SIG-M5 treated with dmso at 0.1 percent for 504 hours (cell line): ENCODE data around the gene CHRNA4.

Source experiments
- DNase-seq: peaks from one replicate; lab custom pipeline; 2025; ENCODE audit not compliant: unreplicated experiment; lab: John Stamatoyannopoulos, UW

The CHRNA4 gene

DNA sequence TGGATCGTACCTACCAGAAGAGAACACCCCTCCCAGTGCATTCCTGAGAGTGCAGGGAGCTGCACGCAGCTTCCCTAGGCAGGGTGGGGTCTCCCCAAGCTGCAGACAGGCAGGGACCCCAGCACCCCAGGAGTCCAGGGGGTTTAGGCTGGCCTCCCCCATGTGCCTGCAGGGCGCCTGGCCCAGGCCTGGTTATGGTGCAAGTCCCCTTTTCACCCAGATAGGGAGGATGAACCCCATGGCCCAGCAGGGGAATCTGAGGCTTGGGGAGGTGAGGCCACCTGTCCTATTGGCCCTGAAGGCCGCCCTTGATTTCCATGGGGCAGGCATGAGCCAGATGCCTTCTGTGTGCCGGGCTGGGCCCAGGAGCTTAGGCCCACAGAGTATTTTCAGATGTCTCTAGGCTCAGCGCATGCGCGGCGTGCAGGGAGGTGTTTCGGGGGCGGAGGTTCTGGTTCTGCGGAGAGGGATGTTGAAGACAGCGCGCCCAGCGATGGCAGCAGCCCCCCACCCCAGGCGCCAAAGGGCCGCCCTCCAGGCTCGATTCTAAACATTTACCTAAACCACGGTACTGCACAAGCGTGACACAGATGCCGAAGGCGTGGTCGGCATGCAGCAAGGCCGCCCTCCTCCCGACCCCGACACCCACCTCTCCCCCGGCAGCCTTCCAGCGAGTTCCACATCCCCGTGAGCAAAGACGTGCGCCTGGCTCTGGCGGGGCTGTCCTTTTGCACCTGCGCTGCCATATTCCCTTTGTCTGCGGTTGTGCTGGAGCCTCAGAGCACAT lies 38.8 kb downstream of the CHRNA4 start:
- DNase-seq = no peak

DNA sequence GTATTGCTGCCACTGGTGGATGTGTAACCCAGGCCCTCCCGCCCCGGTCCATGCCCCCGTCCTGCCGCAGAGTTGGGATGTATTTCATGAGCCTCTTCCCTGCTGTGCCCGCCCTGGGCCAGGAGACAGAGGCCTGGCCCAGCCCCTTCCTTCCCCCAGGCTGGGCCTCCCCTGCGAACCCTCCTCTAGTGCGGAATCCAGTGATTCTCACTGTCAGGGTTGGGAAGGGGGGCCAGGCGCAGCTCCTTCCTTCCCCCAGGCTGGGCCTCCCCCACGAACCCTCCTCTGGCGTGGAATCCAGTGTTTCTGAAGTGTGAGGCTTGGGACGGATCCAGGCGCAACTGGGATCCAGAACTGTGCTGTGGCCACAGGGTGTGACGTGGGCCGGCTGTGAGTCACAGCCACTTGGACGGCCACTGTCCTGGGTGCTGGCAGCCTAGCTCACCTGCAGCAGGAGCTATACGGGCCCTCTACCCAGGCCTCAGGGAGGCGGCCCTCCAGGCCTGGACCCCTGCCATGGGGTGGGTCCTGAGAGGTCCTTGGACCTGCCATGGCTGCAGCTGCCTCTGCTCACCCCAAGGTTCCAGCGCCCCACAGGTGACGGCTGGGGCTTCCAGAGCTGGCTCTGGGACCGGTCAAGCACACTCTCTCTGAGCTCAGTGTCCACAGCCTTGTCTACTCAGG lies 39.9 kb downstream of the CHRNA4 start:
- DNase-seq = no peak

- DNase-seq = no peak
Measured at GRCh38 chr20:63320616-63321147, 40.5 kb downstream of the CHRNA4 start.

DNA sequence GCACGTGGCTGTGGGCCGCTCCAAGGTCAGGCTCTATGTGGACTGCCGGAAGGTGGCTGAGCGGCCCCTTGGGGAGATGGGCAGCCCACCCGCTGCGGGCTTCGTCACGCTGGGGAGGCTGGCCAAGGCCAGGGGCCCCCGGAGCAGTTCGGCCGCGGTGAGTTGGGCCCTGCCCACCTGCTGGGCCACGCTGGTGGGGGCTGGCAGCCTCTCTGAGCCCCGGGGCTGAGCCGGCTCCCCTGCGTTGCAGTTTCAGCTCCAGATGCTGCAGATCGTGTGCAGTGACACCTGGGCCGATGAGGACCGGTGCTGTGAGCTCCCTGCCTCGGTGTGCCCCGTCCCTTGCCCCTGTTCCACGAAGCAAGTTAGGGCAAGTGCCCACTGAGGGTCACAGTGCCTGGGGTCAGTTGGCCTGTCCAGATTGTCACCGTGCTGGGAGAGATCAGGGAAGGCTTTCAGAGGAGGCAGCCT lies 41.1 kb downstream of the CHRNA4 start:
- no peak for DNase-seq

DNA sequence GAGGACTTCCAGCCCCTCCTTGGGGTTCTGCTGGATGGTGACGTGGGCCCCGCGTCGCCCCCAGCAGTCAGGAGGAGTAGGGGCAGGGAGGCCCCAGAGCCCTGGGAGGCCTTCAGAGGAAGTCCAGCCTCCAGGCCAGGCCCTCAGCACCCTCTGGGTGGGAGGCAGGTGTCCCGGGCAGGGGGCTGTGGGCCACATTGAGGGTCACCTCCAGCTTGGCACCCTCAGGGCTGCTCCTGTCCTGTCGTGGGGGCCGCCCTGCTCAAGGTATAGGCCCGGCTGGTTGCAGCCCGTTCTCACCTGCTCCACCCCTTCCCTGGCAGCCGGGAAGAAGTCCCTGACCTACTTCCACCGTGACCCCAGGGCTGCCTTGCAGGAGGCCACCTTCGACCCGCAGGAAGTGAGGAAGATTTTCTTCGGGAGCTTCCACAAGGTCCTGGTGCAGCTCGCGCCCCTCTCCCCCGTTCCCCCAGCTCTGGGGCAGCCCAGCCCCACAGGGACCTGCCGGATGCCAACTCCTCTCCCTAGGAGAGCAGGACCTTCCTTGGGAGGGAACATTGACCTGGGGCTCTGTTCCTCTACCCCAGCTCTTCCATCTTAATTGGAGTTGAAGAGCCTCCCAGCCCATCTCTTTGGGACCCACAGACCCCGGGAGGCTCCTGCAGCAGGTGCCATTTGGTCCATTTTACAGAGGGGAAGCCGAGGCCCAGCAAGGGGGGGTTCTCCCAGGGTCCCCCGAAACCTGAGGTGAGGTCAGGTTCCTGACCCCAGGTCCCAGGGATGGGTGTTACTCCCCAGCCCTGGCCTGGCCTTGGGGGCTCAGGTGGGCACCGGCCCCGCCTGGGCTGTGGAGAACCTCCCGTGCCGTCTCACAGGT lies 41.7 kb downstream of the CHRNA4 start:
- no peak for DNase-seq

GRCh38 chr20:63318391-63319163 lies 42.6 kb downstream of the CHRNA4 start:
- no peak for DNase-seq

- DNase-seq = no peak
Measured at GRCh38 chr20:63317601-63318291, 43.4 kb downstream of the CHRNA4 start.

- no peak for DNase-seq
Measured at GRCh38 chr20:63317061-63317460, 44.1 kb downstream of the CHRNA4 start.

- DNase-seq = no peak
Measured at GRCh38 chr20:63316502-63316921, 44.6 kb downstream of the CHRNA4 start.

GRCh38 chr20:63315731-63316491 lies 45.2 kb downstream of the CHRNA4 start:
- no peak for DNase-seq

- no peak for DNase-seq
Measured at GRCh38 chr20:63315240-63315689, 45.9 kb downstream of the CHRNA4 start.

DNA sequence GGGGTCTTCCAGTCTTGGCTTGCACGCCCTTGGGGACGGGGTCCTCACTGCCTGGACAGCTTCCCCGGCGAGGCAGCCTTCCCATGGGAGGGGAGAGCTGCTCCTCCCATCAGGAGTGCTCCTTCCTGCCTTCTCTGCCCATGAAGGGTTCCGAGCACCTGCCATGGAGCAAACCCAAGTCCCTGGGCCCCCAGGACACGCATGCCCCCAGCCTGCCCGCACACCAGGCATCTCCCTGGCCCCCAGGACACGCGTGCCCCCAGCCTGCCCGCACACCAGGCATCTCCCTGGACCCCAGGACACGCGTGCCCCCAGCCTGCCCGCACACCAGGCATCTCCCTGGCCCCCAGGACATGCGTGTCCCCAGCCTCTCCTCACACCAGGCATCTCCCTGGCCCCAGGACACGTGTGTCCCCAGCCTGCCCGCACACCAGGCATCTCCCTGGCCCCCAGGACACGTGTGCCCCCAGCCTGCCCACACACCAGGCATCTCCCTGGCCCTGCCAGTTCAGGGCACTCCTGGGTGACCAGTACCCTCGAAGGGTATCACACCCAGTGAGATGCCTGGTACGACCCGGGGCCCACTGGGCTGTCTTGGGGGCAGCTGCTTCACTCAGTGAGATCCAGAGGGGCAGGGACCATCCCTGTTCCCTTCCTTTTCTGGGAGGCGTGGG lies 46.4 kb downstream of the CHRNA4 start:
- DNase-seq = no peak

DNA sequence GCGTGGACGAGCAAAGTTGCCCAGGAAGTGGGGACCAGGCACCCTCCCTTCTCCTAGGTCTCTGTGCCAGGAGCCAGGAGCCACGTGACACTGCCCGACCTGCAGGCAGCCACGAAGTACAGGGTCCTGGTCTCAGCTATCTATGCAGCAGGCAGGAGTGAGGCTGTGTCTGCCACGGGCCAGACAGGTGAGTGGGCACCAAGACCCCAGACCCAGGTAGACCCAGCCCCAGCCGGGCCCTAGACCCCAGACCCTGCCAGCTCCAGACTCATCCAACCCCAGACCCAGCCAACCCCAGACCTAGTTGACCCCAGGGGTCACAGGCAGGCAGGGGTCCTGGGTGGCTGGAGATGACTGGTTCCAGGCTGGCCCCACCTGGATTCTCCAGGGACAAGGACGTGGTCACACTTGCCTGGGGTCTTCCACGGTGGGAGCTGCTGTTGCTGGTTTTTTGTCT lies 47.1 kb downstream of the CHRNA4 start:
- no peak for DNase-seq

GRCh38 chr20:63313349-63314014 lies 47.7 kb downstream of the CHRNA4 start:
- no peak for DNase-seq

DNA sequence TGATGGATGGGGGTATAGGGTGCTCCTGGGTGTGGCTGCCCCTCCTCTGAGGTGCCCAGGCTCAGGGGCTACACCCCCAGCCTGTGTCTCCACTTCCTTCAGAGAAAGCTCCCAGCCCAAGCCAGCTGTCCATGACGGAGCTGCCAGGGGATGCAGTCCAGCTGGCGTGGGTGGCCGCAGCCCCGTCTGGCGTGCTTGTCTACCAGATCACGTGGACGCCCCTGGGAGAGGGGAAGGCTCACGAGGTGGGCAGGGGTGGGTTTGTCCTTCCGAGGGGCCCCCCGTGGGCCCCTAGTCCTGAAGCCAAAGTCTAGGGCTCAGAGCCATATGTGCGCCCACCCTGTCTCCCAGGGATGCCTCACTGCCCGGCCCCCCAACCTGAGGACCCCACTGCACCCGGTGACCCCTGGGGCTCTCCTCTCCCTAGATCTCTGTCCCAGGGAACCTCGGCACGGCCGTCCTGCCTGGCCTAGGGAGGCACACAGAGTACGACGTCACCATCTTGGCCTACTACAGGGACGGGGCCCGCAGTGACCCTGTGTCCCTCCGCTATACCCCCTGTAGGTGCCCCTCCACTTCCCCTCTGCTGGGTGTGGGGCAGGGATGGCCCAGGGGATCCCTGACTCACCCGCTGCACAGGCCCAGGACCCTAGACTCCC lies 48.3 kb downstream of the CHRNA4 start:
- no peak for DNase-seq

DNA sequence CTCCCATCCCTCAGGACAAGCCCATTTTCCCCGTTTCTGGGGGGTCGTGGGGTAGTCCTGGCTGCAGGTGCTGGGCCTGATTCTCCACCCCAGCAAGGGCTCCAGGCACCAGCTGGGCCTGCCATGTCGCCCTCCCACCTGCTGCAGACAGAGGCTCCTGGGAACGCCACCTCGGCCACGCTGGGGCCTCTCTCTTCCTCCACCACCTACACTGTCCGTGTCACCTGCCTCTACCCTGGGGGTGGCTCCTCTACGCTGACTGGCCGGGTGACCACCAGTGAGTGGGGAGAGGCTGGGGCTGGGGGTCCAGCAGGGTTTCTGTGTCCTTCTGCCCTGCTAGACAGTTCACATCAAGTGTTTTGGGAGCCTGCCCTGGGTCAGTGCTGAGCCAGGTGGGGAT lies 48.9 kb downstream of the CHRNA4 start:
- DNase-seq = no peak

DNA sequence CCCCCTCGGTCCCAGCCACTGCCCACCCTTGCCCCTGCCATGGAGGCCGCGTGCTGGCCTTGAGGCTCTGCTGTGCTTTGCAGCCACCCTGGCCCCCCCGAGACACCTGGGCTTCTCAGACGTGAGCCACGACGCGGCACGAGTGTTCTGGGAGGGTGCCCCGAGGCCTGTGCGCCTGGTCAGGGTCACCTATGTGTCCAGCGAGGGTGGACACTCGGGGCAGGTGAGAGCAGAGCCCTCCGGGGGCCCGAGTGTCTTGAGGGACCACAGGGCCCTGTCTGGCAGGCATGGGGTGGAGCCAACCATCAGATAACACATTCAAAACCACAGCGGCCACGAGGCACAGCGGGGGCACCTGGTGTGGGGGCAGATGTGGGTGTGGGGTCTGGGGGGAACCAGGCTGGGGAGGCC lies 49.3 kb downstream of the CHRNA4 start:
- DNase-seq = no peak
